ENCODE measurements around the gene SLC5A3.

SLC5A3 gene

GRCh38 chr21:34100790-34101189, 27.4 kb downstream of the SLC5A3 start (continued):
- TF ChIP-seq AEBP2 (tag by site-specific recombination; IDR thresholded peaks at IDR 0.05; ENCODE audit: borderline replicate concordance): no peak
- no peak for TF ChIP-seq ZNF350 (tag by site-specific recombination; IDR thresholded peaks at IDR 0.05)

GRCh38 chr21:34105947-34106541, 32.7 kb downstream of the SLC5A3 start:
- CTCF ChIA-PET: interaction anchor here (1.4 to 2.1 kb wide), 2 partner anchors 14 to 182 kb away, joined by 4 to 11 read pairs; no protein-coding TSS in a partner anchor
- no peaks in the 10 kb centered on the region for H3K9me3 ChIP-seq (ENCODE audit: control insufficient read depth, insufficient read depth, low read depth, low read length)
- TF ChIP-seq HIC1 (tag by site-specific recombination; IDR thresholded peaks at IDR 0.05) (no peak), ZBTB20 (tag by site-specific recombination; IDR thresholded peaks at IDR 0.05) (no peak)
- POLR2A ChIA-PET: no interaction called here
- no peaks in the 10 kb centered on the region for H3K4me1 ChIP-seq (ENCODE audit: control insufficient read depth, insufficient read depth, low read length)
- no peak overlapping the region for H3K27ac ChIP-seq (ENCODE audit: extremely low read depth, low read depth, low read length)
- no peaks in the 10 kb centered on the region for H3K36me3 ChIP-seq (ENCODE audit: control insufficient read depth in 2 of 2, insufficient read depth in 1 of 2, low read length in 2 of 2)
- no peak overlapping the region for H3K4me3 ChIP-seq (ENCODE audit: low read depth, low read length)

GRCh38 chr21:34107606-34108005, 34.2 kb downstream of the SLC5A3 start:
- no peaks in the 10 kb centered on the region for H3K36me3 ChIP-seq (ENCODE audit: control insufficient read depth in 2 of 2, insufficient read depth in 1 of 2, low read length in 2 of 2)
- no peak overlapping the region for H3K27ac ChIP-seq (ENCODE audit: extremely low read depth, low read depth, low read length)
- ChIA-PET POLR2A (no interaction called here), CTCF (interaction anchor here (0.6 to 1.4 kb wide), 4 partner anchors 16 to 200 kb away, joined by 3 to 4 read pairs (median 4); no protein-coding TSS in a partner anchor)
- H3K4me1 ChIP-seq (ENCODE audit: control insufficient read depth, insufficient read depth, low read length): no peaks in the 10 kb centered on the region
- H3K9me3 ChIP-seq (ENCODE audit: control insufficient read depth, insufficient read depth, low read depth, low read length): no peaks in the 10 kb centered on the region
- H3K4me3 ChIP-seq (ENCODE audit: low read depth, low read length): no peak overlapping the region
- no peak for TF ChIP-seq YY2 (tag by site-specific recombination; IDR thresholded peaks at IDR 0.05)
- no peak for TF ChIP-seq ZNF248 (tag by site-specific recombination; IDR thresholded peaks at IDR 0.05)
- no peak for TF ChIP-seq ZNF624 (tag by site-specific recombination; IDR thresholded peaks at IDR 0.05)
- no peak for TF ChIP-seq ZNF580 (tag by site-specific recombination; IDR thresholded peaks at IDR 0.05)
- TF ChIP-seq ZBTB11 (tag by site-specific recombination; conservative IDR thresholded peaks at IDR 0.05; ENCODE audit: low read depth): no peak
- TF ChIP-seq ZIC2 (tag by site-specific recombination; IDR thresholded peaks at IDR 0.05): no peak
- no peak for TF ChIP-seq ATF2 (tag by site-specific recombination; IDR thresholded peaks at IDR 0.05; ENCODE audit: low read depth)
- TF ChIP-seq ZBTB20 (tag by site-specific recombination; IDR thresholded peaks at IDR 0.05): no peak
- no peak for TF ChIP-seq FEZF1 (tag by site-specific recombination; IDR thresholded peaks at IDR 0.05)
- no peak for TF ChIP-seq ZNF280C (tag by site-specific recombination; IDR thresholded peaks at IDR 0.05)
- no peak for TF ChIP-seq ZNF623 (tag by site-specific recombination; IDR thresholded peaks at IDR 0.05)
- no peak for TF ChIP-seq ZNF626 (tag by site-specific recombination; IDR thresholded peaks at IDR 0.05)
- no peak for TF ChIP-seq ZNF426 (tag by site-specific recombination; IDR thresholded peaks at IDR 0.05)
- TF ChIP-seq ZNF292 (tag by site-specific recombination; IDR thresholded peaks at IDR 0.05; ENCODE audit: borderline replicate concordance, low read depth): no peak
- TF ChIP-seq ZNF2 (tag by site-specific recombination; IDR thresholded peaks at IDR 0.05): no peak
- no peak for TF ChIP-seq ZXDB (tag by site-specific recombination; IDR thresholded peaks at IDR 0.05)

Measured in HEK293 (cell line).